Muscle layer of duodenum (tissue), 2 donors: ENCODE results near the gene HSPG2.

ENCODE experiments used
- H3K27ac ChIP-seq: one replicate; pipeline ENCODE4 v1.7.0; 2013; ENCODE audit warnings: mild to moderate bottlenecking, low read length
- H3K27me3 ChIP-seq: one replicate; pipeline ENCODE4 v1.7.0; 2013; ENCODE audit warnings: low read depth, mild to moderate bottlenecking, control low read depth, low read length
- H3K36me3 ChIP-seq, 2 donors: one replicate each; pipeline ENCODE4 v1.7.0; 2013; ENCODE audit warnings: low read length in 2 of 2, control low read depth in 1 of 2, mild to moderate bottlenecking in 1 of 2; ENCODE audit not compliant: insufficient read depth in 2 of 2, control insufficient read depth in 1 of 2
- H3K4me1 ChIP-seq, 2 donors: one replicate each; pipeline ENCODE4 v1.7.0; 2013; ENCODE audit warnings: low read length in 2 of 2, mild to moderate bottlenecking in 2 of 2, control low read depth in 1 of 2, moderate library complexity in 1 of 2; ENCODE audit not compliant: insufficient read depth in 2 of 2, control insufficient read depth in 1 of 2
- H3K4me3 ChIP-seq, 2 donors: one replicate each; pipeline ENCODE4 v1.7.0; 2013; ENCODE audit warnings: low read length in 2 of 2, low read depth in 1 of 2, mild to moderate bottlenecking in 1 of 2
- H3K9me3 ChIP-seq, 2 donors: one replicate each; pipeline ENCODE4 v1.7.0; 2013; ENCODE audit warnings: low read length in 2 of 2, control low read depth in 1 of 2, mild to moderate bottlenecking in 1 of 2; ENCODE audit not compliant: control insufficient read depth in 1 of 2
- donor health status: healthy.

Gene HSPG2

DNA sequence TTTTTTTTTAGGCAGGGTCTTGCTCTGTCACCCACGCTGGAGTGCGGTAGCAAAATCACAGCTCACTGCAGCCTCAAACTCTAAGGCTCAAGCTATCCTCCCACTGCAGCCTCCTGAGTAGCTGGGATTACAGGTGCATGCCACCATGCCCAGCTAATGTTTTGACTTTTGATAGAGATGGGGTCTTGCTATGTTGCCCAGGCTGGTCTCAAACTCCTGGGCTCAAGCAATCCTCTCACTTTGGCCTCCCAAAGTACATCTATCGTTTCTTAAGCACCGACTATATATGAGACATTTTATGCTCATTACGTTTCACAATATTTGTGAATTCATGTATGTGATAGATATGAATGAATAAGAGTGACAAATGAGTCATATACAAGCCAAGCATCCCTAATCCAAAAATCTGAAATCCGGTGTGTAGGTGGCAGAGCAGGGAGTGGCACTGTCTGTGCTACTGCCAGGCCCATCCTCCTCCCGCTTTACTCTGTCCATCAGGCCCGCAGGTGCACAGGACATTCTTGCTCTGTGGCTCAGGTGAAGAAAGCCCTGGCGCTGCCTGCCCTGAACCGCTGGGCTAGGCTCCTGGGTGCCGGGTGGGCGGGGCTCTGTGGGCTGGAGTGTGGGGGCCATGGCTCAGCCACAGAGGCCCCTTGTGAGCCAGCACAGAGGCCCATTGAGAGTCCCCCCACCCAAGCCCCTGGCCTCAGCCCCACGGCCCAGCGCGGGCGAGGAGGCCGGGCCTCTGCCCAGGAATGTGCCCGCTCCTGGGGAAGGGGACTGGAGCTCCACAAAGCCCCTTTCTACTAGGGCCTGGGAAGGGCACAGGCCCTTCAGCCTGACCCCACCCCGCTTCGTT, 45.3 kb downstream of the HSPG2 start:
- Histone ChIP-seq H3K36me3 (peaks cover 41 to 70% of the 10 kb centered on the region in 2 donors), H3K4me3 (no peak overlapping the region), H3K9me3 (no peaks in the 10 kb centered on the region), H3K4me1 (peaks cover 11 to 39% of the 10 kb centered on the region in 2 donors), H3K27me3 (no peaks in the 10 kb centered on the region), H3K27ac (no peak overlapping the region)

DNA sequence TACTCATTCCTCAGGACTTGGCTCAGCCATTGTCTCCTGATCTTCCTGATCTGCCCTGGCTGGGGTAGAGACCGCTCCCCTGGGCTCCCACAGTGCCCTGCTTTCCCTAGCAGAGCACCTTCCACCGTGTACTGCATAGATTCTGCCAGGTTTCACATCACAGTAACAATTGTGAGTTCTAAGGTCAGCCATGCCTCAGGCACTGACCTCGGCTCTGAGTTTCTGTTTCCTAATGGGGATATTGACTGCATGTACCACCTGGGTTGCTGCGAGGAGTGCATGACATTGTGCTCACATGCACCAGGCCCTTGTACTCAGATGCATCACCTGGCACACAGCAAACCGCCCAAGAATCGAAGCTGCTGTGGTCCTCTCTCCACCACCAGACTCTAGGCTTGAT, 46.0 kb downstream of the HSPG2 start:
- Histone ChIP-seq H3K36me3 (peaks cover 48 to 78% of the 10 kb centered on the region in 2 donors), H3K4me3 (no peak overlapping the region), H3K27ac (no peak overlapping the region), H3K27me3 (no peaks in the 10 kb centered on the region), H3K9me3 (no peaks in the 10 kb centered on the region), H3K4me1 (peaks cover 5 to 32% of the 10 kb centered on the region in 2 donors)

DNA sequence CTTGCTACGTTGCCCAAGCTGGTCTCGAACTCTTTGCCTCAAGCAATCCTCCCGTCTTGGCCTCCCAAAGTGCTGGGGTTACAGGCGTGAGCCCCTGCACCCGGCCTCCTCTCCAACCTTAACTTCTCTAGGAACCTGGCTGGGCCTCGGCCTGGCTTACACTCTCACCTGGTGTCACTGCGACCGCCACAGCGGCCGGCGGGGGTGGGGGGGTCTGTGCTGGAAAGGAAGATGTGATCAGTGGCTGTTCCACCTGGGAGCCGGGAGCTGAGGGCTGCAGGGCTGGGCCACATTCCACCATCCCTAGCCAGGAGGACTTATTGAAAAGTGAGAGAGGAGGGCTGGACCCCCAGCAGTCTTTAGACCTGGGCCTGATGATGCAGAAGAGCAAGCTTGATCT, 48.6 kb downstream of the HSPG2 start:
- H3K27me3 ChIP-seq = no peaks in the 10 kb centered on the region
- no peak overlapping the region for H3K4me3 ChIP-seq
- H3K27ac ChIP-seq = no peak overlapping the region
- H3K9me3 ChIP-seq = no peaks in the 10 kb centered on the region
- peaks cover 0 to 6% of the 10 kb centered on the region in 2 donors for H3K4me1 ChIP-seq
- H3K36me3 ChIP-seq = peaks cover 49 to 93% of the 10 kb centered on the region in 2 donors

DNA sequence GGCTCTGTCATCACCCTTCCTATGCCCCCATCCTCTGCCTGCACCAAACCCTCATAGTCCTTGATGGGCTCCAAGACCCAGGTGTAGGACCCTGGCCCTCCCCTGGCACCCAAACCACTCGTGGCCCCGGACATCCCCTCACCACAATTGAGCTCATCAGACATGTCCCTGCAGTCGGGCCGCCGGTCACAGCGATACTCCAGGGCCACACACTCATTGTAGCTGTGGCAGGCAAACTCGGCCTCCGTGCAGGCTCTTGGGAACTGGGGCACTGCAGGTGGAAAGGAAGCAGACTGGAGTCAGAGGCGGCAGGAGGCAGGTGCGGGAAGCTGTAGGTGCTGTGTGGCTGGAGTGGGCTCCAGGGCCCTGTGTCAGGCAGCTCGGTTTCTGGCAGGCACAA, 49.3 kb downstream of the HSPG2 start:
- Histone ChIP-seq H3K9me3 (no peaks in the 10 kb centered on the region), H3K27ac (no peak overlapping the region), H3K4me3 (no peak overlapping the region), H3K4me1 (no peaks in the 10 kb centered on the region), H3K36me3 (peaks cover 49 to 93% of the 10 kb centered on the region in 2 donors), H3K27me3 (no peaks in the 10 kb centered on the region)

DNA sequence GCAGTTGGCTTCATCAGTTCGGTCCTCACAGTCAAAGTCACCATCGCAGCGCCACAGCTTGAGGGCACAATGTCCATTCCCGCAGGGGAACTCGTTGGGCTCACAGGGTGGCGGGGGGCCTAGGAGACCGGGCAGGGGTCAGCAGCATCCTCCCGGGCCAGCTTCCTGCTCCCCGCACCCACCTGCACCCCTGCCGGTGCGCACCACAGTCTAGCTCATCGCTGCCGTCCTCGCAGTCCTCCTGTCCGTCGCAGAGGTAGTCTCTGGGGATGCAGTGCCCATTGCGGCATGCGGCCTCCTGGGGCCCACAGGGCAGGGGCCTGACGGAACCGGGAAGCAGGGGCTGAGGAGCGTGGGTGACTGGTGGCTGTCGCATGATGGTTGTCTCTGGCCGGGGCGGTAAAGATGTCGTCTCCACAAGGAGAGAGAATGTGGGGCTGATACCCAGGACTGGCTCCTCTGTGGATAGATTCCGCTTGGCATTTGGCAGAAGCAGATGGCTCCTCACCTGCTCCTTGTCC, 49.8 kb downstream of the HSPG2 start:
- H3K36me3 ChIP-seq = peaks cover 49 to 96% of the 10 kb centered on the region in 2 donors
- no peak overlapping the region for H3K27ac ChIP-seq

DNA sequence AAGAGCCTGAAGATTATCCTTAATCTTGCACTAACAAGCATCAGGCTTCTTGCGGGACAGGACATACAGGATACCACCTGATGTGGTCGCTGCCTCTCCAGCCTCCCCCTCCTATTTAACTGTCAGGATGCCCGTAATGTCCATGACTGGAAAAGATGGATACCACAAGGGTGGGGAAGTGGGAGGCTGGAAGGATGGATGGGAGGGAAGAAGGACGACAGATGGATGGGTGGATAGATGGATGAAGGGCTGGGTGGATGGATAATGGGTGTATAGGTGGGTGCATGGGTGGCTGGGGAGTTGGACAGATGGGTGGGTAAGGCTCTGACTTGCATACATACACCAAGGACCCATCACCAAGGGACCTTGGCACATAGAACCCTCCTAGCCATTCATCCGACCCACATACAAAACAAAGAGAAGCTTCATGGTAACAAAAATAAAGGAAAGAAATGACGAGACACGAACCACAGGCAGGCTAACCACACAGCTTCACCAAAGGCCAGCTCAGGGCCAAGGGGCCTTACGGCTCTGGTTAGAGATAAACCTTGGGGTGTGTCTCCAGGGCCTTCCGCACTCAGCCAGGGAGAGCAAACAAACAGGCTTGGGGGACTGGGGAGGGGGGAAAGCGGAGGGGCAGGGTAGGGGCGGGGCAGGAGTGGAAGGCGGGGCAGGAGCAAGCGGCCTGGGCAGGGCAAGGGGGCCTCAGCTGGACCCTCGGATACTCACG, 50.5 kb downstream of the HSPG2 start:
- Histone ChIP-seq H3K4me3 (no peak overlapping the region), H3K9me3 (no peaks in the 10 kb centered on the region), H3K36me3 (peaks cover 46 to 95% of the 10 kb centered on the region in 2 donors), H3K4me1 (no peaks in the 10 kb centered on the region), H3K27me3 (no peaks in the 10 kb centered on the region), H3K27ac (no peak overlapping the region)

More for the DNA sequence above, 49.8 kb downstream of the HSPG2 start:
- no peaks in the 10 kb centered on the region for H3K4me1 ChIP-seq
- H3K27me3 ChIP-seq = no peaks in the 10 kb centered on the region
- H3K4me3 ChIP-seq = no peak overlapping the region
- no peaks in the 10 kb centered on the region for H3K9me3 ChIP-seq

- Histone ChIP-seq H3K4me3 (no peak overlapping the region), H3K4me1 (no peaks in the 10 kb centered on the region), H3K9me3 (no peaks in the 10 kb centered on the region), H3K27ac (no peak overlapping the region), H3K27me3 (no peaks in the 10 kb centered on the region), H3K36me3 (peaks cover 47 to 94% of the 10 kb centered on the region in 2 donors)
Measured at GRCh38 chr1:21885236-21886037, 51.7 kb downstream of the HSPG2 start.

DNA sequence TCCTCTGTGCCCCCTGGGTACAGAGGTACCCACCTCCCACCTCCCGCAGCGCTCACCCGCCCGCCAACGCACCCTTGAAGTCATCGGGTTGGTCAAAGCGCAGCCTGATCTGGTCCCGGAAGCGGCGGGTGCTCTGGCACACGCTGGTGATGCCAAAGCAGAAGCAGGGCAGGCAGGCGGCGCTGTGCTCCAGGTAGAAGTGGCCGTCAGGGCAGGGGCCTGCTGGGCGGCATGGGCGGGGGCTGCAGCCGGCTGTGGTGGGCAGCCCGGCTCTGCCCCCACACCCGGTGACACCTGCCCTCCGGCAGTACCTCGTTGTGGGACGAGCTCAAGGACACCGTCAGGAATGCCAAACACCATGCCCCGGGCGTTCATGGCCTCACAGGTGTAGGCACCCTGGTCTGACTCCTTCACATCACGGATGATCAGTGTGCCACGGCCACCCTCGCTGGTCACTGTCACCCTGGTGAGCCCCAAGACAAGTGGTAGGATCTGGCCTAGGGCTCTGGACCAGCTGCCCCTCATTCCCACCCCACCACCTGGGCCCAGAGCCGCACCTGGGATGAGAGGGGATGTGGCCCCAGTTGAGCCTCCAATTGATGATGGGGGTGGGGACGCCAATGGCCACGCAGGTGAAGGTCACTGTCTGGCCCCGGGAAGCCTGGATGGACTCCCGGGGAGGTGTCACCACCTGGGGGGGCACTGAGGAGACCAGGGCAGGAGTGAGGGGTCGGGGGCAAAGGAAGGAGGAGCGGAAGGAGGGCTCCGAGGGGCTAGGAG, 52.5 kb downstream of the HSPG2 start:
- no peaks in the 10 kb centered on the region for H3K4me1 ChIP-seq
- H3K27ac ChIP-seq = no peak overlapping the region
- no peaks in the 10 kb centered on the region for H3K27me3 ChIP-seq
- no peak overlapping the region for H3K4me3 ChIP-seq
- H3K36me3 ChIP-seq = peaks cover 53 to 94% of the 10 kb centered on the region in 2 donors
- H3K9me3 ChIP-seq = no peaks in the 10 kb centered on the region

GRCh38 chr1:21882721-21883415, 54.2 kb downstream of the HSPG2 start:
- no peaks in the 10 kb centered on the region for H3K27me3 ChIP-seq
- H3K4me1 ChIP-seq = no peaks in the 10 kb centered on the region
- H3K4me3 ChIP-seq = no peak overlapping the region
- no peaks in the 10 kb centered on the region for H3K9me3 ChIP-seq
- no peak overlapping the region for H3K27ac ChIP-seq
- peaks cover 54 to 94% of the 10 kb centered on the region in 2 donors for H3K36me3 ChIP-seq

GRCh38 chr1:21881250-21881649, 55.9 kb downstream of the HSPG2 start:
- Histone ChIP-seq H3K36me3 (peaks cover 46 to 88% of the 10 kb centered on the region in 2 donors), H3K4me1 (no peaks in the 10 kb centered on the region), H3K27ac (no peak overlapping the region), H3K9me3 (no peaks in the 10 kb centered on the region), H3K27me3 (no peaks in the 10 kb centered on the region), H3K4me3 (no peak overlapping the region)
